GM19043 (cell line): ENCODE data around the gene ZNF587B.
"Not testable (repeated sequence)": the region's sequence is repeated elsewhere in the genome, so short reads cannot be mapped to it uniquely, and the experiment has no call there.

Experiments used
- ATAC-seq: cut with Tn5 transposase; IDR thresholded peaks from one replicate; pipeline ENCODE4 v1.9.1; 2021; ENCODE audit warnings: low read depth; ENCODE audit not compliant: unreplicated experiment

ZNF587B gene

DNA sequence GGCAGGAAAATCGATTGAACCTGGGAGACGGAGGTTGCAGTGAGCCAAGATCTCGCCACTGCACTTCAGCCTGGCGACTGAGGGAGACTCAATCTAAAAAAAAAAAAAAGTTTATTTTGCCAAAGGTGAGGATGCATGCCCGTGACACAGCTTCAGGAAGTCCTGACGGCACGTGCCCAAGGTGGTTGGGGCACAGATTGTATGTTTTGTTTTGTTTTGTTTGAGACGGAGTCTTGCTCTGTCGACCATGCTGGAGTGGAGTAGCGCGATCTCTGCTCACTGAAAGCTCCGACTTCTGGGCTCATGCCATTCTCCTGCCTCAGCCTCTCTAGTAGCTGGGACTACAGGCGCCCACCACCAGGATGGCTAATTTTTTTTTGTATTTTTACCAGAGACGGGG is 12.1 kb upstream of the ZNF587B start:
- ATAC-seq = no peak

DNA sequence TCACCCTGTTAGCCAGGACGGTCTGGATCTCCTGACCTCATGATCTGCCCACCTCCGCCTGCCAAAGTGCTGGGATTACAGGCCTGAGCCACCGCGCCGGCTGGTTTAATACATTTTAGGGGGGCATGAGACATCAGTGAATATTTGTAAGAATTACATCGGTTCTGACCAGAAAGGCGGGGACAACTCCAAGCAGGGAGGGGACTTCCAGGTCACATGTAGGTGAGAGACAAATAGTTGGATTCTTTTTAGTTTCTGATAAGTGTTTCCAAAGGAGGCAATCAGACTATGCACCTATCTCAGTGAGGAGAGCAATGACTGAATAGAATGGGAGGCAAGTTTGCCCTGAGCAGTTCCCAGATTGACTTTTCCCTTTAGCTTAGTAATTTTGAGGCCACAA is 11.7 kb upstream of the ZNF587B start:
- ATAC-seq = no peak

DNA sequence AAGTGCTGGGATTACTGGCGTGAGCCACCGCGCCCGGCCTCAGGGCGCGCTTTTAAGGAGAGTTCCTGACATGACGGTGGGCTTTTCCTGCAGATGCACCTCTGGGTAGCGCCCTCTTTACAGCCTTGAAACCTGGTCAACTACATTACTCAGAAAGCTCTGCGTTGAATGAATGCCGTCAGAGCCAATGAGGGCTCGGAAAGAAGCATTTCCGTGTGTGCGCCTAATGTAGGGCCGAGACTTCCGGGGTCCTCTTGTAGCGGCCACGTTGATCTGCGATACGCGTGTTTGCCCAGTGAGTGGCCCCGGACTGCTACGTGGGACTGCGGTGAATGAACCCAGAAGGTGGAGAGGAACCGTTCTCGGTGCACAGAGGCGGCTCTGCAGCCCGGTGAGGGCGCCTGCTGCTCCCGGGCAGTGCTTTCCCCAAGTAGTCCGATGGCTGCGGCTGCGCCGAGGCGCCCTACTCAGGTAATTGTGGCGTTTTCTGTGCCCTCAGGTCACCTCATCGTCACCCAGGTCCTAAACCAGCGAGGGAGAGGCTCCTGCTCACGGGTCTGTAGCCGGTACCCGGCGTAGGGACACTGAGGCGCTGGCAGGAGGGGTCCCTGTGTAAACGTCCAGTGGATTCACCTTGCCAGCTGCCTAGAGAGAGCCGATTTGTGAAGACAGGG is 10.5 kb upstream of the ZNF587B start:
- ATAC-seq = peak; percentile 83

DNA sequence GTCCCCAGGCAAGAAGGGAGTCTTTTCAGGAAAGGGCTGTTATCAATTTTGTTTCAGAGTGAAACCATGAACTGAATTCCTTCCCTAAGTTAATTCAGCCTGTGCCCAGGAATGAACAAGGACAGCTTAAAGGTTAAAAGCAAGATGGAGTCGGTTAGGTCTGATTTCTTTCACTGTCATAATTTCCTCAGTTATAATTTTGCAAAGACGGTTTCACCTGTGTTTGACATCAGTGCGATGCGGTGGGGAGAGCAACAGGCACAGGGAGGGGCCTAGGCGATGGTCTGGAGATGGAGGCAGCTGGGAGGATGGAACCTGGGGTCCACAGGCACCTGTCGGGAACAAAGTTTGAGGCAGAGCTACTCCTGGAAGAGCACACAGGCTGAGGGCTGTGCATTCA is 9.5 kb upstream of the ZNF587B start:
- no peak for ATAC-seq

DNA sequence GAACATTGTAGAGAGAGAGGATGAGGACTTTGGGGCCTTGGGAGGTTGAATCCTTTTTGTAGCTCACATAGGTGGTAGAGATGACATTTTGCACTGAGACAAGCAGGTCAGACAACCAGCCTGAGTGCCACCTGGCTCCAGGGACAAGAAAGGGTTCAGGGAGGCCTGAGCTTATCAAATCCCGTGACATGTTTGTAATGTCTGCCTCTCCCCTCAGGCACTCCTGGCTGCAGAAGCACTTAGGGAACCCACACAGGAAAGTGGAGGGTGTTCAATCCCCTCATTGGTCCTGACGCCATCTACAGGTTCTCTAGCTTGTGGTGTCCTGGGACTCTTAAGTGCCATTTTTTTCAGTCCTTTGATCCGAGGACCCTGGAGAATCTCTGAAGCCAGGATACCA is 9.0 kb upstream of the ZNF587B start:
- ATAC-seq = not testable (repeated sequence)

DNA sequence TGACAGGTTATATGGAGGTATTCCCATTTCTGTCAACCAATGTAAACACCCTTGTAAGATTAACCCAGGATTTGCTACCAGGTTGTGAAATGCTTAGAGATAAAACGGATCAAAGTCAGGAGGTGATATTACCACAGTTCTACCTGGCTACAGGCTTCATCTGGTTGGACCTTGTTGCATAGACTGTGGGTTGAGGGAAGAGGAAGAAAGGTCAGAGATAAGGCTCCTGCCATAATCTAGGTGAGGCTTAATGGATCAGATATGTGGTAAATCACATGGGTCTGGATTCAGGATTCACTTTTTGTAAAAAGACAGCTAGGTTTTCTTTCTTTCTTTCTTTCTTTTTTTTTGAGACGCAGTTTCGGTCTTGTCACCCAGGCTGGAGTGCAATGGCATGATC is 8.6 kb upstream of the ZNF587B start:
- not testable (repeated sequence) for ATAC-seq

DNA sequence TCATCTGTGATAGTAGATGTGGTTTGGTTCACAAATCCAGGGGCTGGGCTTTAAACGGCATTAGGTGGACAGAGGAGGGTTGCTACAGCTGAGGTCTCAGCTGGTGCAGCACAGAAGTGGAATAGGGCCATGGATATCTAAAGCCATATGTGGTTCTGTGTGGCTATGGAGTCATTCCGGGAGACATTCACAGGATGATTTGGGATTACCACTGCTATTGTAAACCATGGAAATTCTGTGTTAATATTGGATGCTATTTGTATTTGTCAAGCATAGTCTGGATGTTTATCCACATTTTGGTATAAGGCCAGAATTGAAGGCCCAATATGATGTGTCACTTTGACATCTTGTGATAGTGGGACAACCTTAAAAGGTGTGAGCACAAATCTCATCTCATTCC is 6.9 kb upstream of the ZNF587B start:
- not testable (repeated sequence) for ATAC-seq

DNA sequence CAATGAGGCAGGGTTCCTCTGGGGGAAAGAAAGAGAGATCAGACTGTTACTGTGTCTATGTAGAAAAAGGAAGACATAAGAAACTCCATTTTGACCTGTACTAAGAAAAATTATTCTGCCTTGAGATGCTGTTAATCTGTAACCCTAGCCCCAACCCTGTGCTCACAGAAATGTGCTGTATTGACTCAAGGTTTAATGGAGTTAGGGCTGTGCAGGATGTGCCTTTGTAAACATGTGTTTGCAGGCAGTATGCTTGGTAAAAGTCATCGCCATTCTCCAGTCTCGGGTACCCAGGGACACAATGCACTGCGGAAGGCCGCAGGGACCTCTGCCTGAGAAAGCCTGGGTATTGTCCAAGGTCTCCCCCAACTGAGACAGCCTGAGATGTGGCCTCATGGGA is 6.5 kb upstream of the ZNF587B start:
- not testable (repeated sequence) for ATAC-seq

DNA sequence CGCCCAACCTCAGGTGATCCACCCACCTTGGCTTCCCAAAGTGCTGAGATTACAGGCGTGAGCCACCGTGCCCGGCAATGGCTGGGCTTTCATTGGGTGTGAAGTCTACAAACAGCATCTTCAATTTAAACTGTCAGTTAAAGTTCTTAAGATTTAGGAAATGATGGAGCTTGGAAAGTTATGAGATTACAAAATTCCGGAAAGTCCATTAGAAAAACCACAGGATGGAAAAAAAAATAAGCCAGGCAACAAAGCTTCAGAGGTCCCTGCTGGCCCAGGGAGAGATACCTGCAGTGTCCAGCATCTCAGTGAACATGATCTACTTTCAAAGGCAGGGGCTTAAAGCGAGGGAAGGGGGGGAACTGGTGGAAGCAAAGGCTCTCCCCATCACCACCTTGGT is 4.6 kb upstream of the ZNF587B start:
- ATAC-seq = no peak

DNA sequence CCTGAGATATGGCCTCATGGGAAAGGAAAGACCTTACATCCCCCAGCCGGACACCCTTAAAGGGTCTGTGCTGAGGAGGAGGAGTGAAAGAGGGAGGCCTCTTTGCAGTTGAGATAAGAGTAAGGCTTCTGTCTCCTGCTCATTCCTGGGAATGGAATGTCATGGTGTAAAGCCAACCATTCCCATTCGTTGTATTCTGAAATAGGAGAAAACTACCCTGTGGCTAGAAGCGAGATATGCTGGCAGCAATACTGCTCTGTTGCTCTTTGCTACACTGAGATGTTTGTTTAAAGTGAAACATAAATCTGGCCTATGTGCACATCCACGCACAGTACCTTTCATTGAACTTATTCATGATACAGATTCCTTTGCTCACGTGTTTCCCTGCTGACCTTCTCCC is 783 bp upstream of the ZNF587B start:
- no peak for ATAC-seq

DNA sequence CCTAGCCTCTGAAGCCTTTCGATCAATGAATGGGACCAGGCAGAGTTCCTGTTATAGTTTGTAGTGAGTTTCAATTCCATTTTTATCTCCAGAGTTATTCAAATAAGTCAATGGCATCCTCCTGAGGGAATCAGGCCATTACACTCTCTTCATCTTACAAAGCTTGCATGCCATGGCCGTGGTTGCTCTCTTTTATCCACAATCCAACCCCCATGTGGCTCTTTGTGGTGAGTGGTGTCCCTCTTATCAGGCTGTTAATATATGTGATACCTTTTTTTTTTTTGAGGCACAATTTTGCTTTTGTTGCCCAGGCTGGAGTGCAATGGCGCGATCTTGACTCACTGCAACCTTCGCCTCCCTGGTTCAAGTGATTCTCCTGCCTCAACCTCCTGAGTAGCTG is 6.9 kb downstream of the ZNF587B start:
- ATAC-seq = not testable (repeated sequence)

DNA sequence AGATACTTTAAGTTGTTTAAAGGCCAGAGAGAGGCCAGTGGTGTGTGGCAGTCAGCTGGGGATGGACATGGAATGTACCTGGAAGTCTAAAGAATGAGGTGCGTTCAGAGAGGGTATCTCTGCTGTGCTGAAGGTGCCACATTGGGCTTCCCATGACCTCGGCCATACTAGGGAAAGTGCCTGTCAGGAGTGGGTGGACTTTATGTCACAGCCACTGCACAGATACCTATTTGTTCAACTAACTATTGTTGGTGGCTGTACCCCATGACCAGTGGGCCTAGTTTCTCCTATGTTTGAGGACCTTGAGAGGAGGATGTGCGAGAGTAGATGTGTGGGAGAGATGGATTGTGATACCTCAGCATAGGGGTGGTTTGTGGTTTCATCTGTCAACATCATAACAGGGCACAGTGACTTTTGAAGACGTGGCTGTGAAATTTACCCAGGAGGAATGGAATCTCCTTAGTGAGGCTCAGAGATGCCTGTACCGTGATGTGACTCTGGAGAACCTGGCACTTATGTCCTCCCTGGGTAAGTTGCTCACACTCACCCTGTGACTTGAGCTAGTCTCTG is 8.6 kb downstream of the ZNF587B start:
- not testable (repeated sequence) for ATAC-seq

DNA sequence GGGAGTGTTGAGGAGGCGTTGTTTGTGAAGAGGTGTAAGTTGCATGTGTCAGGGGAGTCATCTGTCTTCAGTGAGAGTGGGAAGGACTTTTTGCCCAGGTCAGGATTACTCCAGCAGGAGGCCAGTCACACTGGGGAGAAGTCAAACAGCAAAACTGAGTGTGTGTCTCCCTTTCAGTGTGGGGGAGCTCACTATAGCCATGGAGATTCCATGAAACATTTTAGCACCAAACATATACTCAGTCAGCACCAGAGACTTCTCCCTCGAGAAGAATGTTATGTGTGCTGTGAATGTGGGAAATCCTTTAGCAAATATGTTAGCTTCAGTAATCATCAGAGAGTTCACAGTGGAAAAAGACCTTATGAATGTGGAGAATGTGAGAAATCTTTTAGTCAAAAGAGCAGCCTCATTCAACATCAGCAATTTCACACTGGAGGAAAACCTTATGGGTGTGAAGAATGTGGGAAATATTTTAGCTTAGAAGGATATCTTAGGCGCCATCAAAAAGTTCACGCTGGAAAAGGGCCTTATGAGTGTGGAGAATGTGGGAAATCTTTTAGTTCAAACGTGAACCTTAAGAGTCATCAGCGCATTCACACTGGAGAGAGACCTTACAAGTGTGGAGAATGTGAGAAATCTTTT is 11.1 kb downstream of the ZNF587B start:
- ATAC-seq = no peak

DNA sequence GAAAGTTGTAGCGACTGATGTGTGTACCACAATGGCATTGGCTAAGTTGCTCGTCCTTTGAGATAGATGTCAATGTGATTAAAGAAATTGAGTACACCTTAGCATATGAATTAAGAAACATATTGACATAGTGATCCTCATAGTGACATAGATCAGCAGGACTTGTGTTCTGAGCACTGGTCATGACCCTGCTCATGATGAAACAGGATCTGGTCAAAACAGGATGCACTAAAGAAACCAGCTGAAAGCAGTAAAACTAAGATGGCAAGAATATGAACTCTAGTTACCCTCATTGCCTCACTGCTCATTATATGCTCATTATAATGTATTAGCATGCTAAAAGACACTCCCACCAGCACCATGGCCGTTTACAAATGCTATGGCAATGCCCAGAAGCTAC is 17.1 kb downstream of the ZNF587B start:
- ATAC-seq = not testable (repeated sequence)

DNA sequence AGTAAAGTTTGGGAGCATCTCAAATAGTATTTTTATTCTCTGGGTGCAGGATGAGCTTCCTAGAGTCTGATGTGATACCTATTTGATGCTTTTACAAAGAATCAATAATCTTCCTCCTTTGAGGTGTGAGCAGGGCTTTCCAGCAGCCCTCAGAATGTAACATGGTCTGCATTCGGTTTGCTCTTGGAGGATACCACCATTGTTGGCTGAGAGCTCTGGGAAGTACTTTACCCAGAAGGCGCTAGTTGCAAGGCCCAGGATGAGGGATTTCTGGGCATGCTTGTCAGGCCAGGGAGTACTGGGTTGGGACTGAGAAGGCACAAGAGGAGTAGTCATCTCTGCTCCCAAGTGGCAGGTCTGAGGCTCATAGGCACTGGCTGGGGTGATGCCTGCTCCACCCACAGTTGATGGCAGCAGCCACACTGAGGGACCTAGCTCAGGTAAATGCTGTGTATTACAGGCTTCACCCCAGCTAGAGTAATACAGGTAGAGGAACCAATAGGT is 19.1 kb downstream of the ZNF587B start:
- ATAC-seq = peak; percentile 10

DNA sequence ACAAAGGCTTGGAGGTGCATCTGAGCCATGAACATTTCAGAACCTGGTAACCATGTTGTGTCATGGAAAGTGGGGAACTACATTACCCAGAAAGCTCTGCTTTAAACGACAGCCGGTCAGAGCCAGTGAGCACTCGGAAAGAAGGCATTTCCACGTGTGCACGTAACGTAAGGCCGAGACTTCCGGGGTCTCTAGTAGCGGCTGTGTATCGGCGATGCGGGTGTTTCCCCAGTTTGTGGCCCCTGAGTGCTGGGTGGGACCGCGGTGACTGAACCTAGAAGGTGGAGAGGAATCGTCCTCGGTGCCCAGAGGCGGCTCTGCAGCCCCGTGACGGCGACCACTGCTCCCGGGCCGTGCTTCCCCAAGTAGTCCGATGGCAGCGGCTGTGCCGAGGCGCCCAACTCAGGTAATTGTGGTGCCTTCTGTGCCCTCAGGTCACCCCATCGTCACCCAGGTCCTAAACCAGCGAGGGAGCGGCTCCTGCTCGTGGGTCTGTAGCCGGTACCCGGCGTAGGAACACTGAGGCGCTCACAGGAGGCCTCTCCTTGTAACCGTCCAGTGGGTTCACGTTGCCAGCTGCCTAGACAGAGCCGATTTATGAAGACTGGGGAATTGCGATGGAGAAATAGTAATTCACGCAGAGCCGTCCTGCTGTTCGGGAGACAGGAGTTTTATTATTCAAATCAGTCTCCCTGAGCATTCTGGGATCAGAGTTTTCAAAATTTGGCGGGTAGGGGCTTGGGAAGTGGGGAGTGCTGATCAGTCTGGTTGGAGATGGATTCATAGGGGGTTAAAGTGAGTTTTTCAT is 19.8 kb downstream of the ZNF587B start, which contains the start of gene ZNF587:
ZNF587 (plus strand) TSS at position 194 of the 808 bp plus-strand sequence; CDS start at position 374, 180 bp downstream.
- ATAC-seq = peak; percentile 95

DNA sequence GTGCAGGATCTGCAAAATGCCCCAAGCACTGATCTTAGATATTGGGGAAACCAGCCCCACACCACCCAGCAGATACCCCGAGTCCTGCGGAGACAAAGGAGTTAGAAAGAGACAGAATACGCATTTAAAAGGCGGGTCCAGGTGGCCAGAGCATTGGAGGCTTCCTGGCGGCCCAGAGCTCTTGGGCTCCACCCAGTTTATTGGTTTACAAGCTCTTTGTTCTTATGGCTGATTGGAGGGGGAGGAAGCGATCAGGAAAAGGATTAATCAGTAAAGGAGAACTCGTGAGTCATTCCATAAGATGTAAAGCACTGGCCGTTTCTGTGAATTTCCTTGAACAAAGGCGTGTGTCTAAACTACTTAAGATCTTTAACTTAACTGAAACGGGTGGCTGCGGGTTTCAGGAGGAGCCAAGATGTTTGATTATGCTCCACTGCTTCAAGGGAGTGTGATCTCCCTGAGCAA is 20.5 kb downstream of the ZNF587B start:
- ATAC-seq = no peak

DNA sequence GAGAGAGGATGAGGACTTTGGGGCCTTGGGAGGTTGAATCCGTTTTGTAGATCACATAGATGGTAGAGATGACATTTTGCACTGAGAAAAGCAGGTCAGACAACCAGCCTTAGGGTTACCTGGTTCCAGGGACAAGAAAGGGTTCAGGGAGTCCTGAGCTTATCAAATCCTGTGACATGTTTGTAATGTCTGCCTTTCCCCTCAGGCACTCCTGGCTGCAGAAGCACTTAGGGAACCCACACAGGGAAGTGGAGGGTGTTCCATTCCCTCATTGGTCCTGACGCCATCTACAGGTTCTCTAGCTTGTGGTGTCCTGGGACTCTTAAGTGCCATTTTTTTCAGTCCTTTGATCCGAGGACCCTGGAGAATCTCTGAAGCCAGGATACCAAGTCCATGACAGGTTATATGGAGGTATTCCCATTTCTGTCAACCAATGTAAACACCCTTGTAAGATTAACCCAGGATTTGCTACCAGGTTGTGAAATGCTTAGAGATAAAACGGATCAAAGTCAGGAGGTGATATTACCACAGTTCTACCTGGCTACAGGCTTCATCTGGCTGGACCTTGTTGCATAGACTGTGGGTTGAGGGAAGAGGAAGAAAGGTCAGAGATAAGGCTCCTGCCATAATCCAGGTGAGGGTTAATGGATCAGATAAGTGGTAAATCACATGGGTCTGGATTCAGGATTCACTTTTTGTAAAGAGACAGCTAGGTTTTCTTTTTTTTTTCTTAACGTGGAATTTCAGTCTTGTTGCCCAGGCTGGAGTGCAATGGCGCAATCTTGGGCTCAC is 21.9 kb downstream of the ZNF587B start:
- not testable (repeated sequence) for ATAC-seq

DNA sequence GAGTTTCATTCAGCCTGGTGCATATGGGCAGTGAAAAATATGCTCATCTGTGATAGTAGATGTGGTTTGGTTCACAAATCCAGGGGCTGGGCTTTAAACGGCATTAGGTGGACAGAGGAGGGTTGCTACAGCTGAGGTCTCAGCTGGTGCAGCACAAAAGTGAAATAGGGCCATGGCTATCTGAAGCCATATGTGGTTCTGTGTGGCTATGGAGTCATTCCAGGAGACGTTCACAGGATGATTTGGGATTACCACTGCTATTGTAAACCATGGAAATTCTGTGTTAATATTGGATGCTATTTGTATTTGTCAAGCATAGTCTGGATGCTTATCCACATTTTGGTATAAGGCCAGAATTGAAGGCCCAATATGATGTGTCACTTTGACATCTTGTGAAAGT is 24.0 kb downstream of the ZNF587B start:
- ATAC-seq = not testable (repeated sequence)

DNA sequence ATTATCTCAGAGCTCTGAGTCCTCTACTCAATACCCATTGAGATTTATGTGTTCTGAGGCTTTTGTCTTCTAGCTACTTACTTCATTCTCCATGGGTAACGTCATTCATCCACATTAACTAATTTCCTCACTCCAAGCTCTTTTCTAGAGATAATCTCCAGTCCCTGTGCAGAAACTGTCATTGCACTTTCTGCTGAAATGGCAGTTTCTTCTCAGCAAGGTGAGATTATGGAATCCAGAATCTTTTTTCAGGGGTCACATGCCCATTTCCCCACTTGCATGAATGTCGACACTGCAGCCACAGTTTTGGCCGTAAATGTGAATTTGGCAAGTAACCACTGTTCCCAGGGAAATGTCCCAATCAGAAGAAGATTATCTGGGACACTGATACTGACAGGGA is 32.3 kb downstream of the ZNF587B start:
- ATAC-seq = not testable (repeated sequence)
